ENCODE measurements around the gene HNF4A. TPM values are rescaled to one million over a fixed set of nuclear protein-coding genes. Genes with fewer than 3 reads are reported as not detected.

The HNF4A gene
- not detected in 2 replicates for total RNA-seq

DNA sequence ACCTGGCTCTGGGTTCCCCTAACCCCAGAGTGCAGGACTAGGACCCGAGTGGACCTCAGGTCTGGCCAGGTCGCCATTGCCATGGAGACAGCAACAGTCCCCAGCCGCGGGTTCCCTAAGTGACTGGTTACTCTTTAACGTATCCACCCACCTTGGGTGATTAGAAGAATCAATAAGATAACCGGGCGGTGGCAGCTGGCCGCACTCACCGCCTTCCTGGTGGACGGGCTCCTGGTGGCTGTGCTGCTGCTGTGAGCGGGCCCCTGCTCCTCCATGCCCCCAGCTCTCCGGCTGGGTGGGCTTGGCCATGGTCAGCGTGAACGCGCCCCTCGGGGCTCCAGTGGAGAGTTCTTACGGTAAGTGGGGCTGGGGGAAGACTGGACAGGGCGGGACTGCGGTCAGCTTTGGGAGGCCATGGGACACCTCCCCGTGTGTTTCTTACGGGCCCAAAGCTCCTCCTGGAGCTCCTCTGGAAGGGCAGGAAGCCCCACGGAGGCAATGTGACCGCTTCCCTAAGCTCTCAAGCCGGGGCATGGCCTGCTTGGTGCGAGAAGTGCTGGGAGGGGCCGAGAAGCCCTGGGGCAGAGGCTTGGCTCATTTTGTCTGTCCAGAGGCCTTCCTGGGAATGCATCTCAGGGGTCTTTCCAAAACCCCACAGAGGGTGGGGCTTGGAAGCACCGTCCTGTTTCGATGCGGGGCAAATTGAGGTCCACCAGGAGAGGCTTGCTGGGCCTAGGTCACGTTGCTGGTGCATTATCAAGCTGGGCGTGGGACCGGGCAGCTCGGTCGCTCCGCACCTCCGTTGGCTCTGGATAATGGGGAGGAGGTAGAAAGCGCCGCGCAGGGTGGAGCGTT is at the start of gene HNF4A:
TSS of gene HNF4A (plus strand) at position 202 of the 855 bp plus-strand sequence. CDS start at position 308, 106 bp downstream.

DNA sequence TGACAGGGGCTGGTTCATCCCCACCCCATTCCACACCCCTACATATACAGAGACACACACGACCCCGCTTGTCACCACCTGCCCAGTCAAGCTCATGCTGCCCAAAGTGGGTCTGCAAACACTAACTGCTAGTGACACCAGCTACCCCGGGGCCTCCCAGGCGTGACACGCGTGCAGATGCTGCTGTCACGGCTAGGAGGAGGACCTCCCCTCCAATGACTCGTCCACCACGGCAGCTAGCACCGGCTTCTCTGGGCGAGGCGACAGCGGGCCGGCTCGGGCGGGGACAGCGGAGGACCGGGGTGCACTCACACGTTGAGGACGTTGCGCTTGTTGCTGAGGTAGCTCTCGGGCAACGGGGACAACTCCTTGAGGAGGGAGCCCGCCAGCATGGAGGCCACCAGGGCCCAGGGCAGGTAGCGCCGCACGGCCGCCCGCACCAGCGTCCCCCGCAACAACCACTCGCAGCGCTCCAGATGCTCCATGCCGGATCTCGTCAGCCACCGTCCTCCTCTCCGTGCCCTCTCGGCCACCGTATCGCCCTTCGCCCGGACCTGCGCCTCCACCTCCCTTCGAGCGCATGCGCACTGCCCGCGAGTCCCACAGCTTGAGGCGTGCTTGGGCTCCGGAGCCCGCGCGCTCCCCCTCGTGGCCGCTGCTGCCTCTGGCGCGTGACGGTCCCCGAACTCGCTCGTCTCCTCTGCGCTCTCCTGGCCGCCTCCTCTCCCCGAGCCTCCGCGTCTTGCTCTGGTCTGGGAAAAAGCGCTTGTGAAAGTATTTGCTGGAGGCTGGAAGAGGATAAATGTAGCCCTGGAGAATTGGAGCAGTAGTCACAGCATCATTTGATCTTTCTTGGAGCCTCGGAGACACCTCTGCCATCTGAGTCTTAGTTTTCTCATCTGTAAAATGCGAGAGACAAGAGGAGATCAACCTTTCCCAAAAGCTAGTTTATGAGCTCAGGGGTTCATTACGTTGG is 44.5 kb upstream of the HNF4A start, which contains the start of gene FITM2:
TSS of gene FITM2 (minus strand) at position 539 of the 976 bp plus-strand sequence. CDS start at position 485, 54 bp downstream.

DNA sequence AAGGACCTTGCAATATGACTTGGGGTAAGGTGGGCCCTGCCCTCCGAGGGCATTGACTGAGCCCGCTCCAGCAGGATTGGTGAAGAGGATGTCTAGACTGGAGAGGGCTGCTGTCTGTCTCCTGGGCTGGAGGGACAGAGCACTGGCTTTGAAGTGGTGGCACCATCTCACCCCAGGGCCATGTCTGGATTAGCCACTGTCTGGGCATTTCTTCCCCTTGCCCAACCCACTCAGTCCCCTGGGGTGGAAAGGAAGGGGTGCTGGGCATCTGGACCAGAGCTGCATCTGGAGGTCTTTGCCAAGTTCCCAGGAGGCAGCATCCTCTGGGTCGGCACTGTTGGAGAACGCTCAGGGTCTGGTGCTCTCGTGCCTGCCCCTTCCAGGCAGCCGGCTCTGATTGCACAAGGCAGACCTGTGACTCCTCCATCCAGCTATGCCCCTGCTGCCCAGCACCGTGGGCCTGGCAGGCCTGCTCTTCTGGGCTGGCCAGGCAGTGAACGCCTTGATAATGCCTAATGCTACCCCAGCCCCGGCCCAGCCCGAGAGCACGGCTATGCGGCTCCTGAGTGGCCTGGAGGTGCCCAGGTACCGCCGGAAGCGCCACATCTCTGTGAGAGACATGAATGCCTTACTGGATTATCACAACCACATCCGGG is 18.6 kb upstream of the HNF4A start, which contains the start of gene R3HDML:
TSS of gene R3HDML (plus strand) at position 319 of the 656 bp plus-strand sequence. CDS start at position 434, 115 bp downstream.

DNA sequence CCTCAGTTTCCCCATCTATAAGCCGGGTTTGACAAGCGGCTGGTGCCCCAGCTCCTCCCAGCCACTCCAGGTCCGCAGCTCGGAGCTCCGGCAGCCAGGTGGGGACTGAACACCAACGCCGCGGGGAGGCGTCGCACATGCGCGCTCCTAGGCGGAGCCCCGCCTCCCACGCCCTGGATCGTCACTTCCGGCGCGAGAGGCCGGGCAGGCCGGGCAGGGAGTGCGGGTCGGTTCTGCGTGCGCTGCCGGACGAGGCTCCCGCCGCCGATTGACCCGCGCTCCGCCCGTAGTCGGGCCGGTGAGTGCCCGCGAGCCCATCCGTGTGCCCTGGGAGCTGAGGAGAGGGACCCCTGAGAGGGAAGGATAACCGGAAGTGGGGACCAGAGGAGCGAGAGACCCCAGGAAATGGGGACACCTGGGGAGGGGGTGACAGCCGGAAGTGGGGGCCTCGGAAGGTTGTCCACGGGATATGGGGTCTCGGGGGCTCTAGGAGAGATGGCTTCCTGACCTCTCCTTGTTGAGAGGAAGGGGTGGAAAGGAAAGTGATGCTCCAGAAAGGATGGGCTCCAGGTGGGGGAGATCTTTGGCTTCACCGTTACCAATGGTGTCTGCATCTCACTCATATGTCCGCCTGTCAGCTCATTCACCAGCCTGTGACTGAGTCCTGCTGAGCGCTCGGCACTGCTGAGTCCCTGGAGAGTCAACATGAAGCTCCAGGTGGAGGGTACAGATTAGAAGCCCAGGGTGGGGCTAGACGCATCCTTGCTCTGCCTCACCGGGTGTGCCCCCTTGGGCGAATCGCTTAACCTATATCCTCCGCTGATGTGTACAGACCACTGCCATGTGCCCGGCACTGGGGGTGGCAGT is 120.4 kb downstream of the HNF4A start, which contains the start of gene TTPAL:
TSS of gene TTPAL (plus strand) at position 181 of the 867 bp plus-strand sequence. CDS start 4,126 bp downstream, outside the sequence.

Other genes starting within 250 kb of the HNF4A start
- 1.1 TPM in 2 replicates for gene JPH2, start 168.5 kb upstream of the HNF4A start, total RNA-seq
- 28.0 and 34.4 TPM in 2 replicates for gene OSER1, start 144.9 kb upstream of the HNF4A start, total RNA-seq
- not detected in 2 replicates for gene GDAP1L1, start 108.4 kb upstream of the HNF4A start, total RNA-seq
- 4.8 and 5.3 TPM in 2 replicates for gene FITM2, start 44.5 kb upstream of the HNF4A start, total RNA-seq
- not detected in 2 replicates for gene R3HDML, start 18.7 kb upstream of the HNF4A start, total RNA-seq
- gene TTPAL, start 120.2 kb downstream of the HNF4A start, total RNA-seq: 4.5 and 4.8 TPM in 2 replicates
- 64.0 and 65.3 TPM in 2 replicates for gene SERINC3, start 166.4 kb downstream of the HNF4A start, total RNA-seq
- 174 and 179 TPM in 2 replicates for gene PKIG, start 226.9 kb downstream of the HNF4A start, total RNA-seq

Data from mammary microvascular endothelial cell (primary cell).